ENCODE data around the gene UBE2D4. TPM values are rescaled to one million over a fixed set of nuclear protein-coding genes. Genes with fewer than 3 reads are reported as not detected.
"Not testable (repeated sequence)": the region's sequence is repeated elsewhere in the genome, so short reads cannot be mapped to it uniquely, and the experiment has no call there.

Gene UBE2D4
- total RNA-seq, 6 experiments from 2014 or later = 13.6 to 25.1 (median 17.8) TPM

DNA sequence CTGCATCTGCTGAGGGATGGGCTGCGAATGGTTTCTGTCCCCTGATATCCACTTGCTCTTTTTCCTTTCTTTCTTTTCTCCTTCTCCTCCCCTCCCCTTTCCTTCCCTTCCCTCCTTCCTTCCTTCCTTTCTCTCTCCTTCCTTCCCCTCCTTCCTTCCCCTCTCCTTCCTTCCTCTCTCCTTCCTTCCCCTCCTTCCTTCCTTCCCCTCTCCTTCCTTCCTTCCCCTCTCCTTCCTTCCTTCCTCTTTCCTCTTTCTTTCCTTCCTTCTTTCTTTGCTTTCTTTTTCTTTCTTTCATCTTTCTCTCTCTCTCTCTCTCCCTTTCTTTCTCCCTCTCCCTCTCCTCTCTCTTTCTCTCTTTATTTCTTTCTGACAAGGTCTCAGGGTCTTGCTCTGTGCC lies 51.3 kb downstream of the UBE2D4 start:
- Histone ChIP-seq H3K27me3 (no peaks in the 10 kb centered on the region), H3K27ac (no peak overlapping the region), H3K36me3 (no peaks in the 10 kb centered on the region), H3K4me3 (no peak overlapping the region), H3K9me3 (no peaks in the 10 kb centered on the region), H3K4me1 (no peaks in the 10 kb centered on the region)
- TF ChIP-seq POLR2A (IDR thresholded peaks at IDR 0.05) = no peak
- TF ChIP-seq, protein P1, sequence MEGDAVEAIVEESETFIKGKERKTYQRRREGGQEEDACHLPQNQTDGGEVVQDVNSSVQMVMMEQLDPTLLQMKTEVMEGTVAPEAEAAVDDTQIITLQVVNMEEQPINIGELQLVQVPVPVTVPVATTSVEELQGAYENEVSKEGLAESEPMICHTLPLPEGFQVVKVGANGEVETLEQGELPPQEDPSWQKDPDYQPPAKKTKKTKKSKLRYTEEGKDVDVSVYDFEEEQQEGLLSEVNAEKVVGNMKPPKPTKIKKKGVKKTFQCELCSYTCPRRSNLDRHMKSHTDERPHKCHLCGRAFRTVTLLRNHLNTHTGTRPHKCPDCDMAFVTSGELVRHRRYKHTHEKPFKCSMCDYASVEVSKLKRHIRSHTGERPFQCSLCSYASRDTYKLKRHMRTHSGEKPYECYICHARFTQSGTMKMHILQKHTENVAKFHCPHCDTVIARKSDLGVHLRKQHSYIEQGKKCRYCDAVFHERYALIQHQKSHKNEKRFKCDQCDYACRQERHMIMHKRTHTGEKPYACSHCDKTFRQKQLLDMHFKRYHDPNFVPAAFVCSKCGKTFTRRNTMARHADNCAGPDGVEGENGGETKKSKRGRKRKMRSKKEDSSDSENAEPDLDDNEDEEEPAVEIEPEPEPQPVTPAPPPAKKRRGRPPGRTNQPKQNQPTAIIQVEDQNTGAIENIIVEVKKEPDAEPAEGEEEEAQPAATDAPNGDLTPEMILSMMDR (IDR thresholded peaks at IDR 0.05) = no peak
- intact Hi-C loops (cut with DNase I) = no loop called here
- ATAC-seq (no peak), DNase-seq (no peak)
- WGBS (ENCODE audit: insufficient coverage, low coverage, low lambda C conversion rate, missing lambda C conversion rate) = no CpG with 5 or more reads among the region's 1 CpG

DNA sequence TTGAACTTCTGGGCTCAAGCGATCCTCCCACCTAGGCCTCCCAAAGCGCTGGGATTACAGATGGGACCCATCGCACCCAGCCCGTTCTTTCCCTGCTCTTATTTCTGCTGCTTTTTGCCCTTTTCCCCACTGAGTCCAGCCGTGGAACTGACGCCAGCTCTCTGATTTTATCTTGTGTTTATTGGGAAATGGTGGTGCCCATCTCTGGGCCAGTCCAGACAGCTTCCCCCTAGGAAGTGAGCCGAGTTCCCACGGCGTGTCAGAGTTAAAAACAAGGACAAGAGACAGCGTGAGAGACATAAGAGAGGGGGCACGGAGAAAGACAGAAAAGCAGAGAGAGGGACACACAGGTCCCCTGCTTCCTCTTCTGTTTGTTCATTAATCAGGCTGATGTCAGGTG lies 51.9 kb downstream of the UBE2D4 start:
- H3K9me3 ChIP-seq; ATAC-seq; H3K27me3 ChIP-seq; H3K36me3 ChIP-seq; H3K4me3 ChIP-seq; H3K4me1 ChIP-seq; DNase-seq; intact Hi-C loops (cut with DNase I); H3K27ac ChIP-seq: not testable (repeated sequence)
- 83% methylated on average over 4 of the region's 11 CpGs for WGBS (ENCODE audit: insufficient coverage, low coverage, low lambda C conversion rate, missing lambda C conversion rate)

DNA sequence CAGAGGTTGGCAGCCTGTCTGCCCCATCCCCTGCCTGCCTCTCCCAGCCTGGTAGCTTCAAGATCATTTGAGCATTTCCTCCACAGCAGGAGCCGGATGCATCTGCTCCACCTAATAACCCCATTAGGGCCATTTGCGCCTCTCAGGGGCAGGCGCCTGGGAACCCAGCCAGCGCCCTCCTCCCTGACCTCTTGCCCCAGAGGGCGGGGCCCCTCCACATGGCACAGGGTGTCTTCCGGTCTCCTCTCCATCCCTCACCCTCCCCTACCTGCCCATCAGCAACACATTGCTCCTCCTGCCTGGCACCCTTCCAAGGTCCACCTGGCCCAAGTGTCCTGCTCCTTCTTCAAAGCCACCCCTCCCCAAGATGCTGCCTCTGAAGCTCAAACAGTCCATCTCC lies 56.6 kb downstream of the UBE2D4 start:
- peak; percentile 47 to 88 (median 63) for ATAC-seq
- H3K27me3 ChIP-seq; H3K36me3 ChIP-seq; H3K27ac ChIP-seq; H3K4me1 ChIP-seq; intact Hi-C loops (cut with DNase I); H3K9me3 ChIP-seq; H3K4me3 ChIP-seq: not testable (repeated sequence)
- WGBS (ENCODE audit: insufficient coverage, low coverage, low lambda C conversion rate, missing lambda C conversion rate) = no CpG with 5 or more reads among the region's 6 CpGs
- DNase-seq = peak in 1 of 3 donors; percentile 74

DNA sequence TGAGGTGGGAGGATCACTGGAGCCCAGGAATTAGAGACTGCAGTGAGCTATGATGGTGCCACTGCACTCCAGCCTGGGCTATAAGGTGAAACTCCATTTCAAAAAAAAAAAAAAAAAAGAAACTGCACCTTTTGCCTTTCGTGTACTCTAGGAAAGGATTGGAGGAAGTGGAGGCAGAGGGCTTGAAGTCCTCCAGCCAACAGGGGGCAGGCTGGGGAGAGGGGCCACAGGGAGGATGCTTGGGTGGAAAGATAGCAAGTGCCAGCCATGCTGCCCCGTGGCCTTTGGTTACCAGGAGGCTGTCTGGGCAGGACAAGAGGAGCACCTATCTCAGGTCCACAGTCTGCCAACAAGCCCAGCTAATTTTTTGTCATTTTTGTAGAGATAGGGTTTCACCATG lies 57.5 kb downstream of the UBE2D4 start:
- H3K4me1 ChIP-seq; H3K9me3 ChIP-seq; intact Hi-C loops (cut with DNase I); H3K36me3 ChIP-seq; H3K27ac ChIP-seq; ATAC-seq; DNase-seq; H3K27me3 ChIP-seq; H3K4me3 ChIP-seq: not testable (repeated sequence)
- 88% methylated on average over 1 of the region's 2 CpGs for WGBS (ENCODE audit: insufficient coverage, low coverage, low lambda C conversion rate, missing lambda C conversion rate)

DNA sequence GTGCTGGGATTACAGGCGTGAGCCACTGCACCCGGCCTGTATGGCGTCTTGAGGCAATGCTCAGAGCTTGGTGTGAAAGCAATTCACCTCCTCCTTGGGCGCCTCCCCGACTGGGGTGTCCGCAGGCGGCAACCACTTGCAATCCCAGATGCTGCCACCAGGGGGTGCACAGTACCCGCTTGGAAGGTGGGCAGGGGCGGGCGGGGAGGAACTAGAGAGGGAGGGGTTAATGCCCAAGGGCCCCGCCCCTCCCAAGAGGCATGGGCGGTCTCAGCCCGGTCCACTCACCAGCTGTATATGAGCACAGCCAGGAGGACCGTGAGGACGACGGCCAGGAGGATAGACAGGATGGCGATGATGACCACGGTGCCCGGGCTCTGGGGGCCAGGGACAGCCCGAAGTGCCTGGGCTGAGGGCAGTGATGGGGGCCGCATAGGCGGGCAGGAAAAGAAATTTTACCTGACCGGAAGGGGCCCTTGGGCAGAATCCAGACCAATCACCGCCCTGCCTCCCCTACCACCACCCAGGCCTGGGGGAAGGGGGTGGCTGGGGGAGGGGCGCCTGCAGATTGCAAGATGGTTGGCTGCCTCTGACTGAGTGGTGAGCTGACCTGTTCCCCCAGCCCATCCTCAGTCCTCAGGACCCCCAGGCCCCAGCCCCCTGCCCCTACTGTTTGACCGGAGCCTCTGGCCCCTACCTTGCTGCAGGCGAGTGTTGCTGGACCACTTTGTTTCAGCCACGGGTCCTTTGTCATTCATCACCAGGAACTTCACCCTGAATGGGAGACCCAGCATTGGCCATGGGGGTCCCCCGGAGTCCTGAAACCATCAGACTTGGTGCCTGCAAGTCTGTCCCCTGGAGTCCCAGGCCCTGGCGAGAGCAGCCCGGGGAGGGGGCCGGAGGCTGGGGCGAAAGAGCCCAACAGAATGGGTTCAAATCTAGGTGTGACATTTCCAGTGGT lies 59.9 kb downstream of the UBE2D4 start:
- 20% methylated on average over 6 of the region's 33 CpGs for WGBS (ENCODE audit: insufficient coverage, low coverage, low lambda C conversion rate, missing lambda C conversion rate)
- peak; percentile 70 to 81 (median 72) for ATAC-seq
- TF ChIP-seq, protein P1 (IDR thresholded peaks at IDR 0.05) = peak; percentile 30 to 57 (median 51)
- H3K27me3 ChIP-seq; H3K4me3 ChIP-seq; H3K27ac ChIP-seq; H3K4me1 ChIP-seq; H3K9me3 ChIP-seq; H3K36me3 ChIP-seq; intact Hi-C loops (cut with DNase I): not testable (repeated sequence)
- peak; percentile 36 to 65 (median 63) for DNase-seq

DNA sequence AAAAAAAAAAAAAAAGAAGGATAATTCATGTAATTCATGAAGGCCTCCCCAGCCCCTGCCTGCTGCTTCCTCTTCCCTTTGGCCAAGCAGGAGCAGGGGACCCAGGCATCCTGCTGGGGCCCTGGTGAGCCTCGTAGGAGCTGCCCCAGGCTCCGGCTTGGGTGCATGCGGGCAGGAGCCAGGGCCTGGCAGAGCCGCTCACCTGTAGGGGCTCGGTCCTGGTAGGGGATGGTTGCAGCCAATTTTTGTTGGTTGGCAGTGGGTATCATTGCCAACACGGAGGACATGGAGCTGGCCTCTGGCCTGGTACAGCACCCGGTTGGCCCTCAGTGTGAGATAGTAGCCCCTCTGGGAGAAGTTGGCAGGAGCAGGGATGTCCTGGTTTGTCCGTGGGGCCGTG lies 61.2 kb downstream of the UBE2D4 start:
- DNase-seq; intact Hi-C loops (cut with DNase I); H3K36me3 ChIP-seq; H3K4me1 ChIP-seq; H3K27me3 ChIP-seq; H3K9me3 ChIP-seq; H3K4me3 ChIP-seq; ATAC-seq; H3K27ac ChIP-seq: not testable (repeated sequence)
- no CpG with 5 or more reads among the region's 9 CpGs for WGBS (ENCODE audit: insufficient coverage, low coverage, low lambda C conversion rate, missing lambda C conversion rate)

DNA sequence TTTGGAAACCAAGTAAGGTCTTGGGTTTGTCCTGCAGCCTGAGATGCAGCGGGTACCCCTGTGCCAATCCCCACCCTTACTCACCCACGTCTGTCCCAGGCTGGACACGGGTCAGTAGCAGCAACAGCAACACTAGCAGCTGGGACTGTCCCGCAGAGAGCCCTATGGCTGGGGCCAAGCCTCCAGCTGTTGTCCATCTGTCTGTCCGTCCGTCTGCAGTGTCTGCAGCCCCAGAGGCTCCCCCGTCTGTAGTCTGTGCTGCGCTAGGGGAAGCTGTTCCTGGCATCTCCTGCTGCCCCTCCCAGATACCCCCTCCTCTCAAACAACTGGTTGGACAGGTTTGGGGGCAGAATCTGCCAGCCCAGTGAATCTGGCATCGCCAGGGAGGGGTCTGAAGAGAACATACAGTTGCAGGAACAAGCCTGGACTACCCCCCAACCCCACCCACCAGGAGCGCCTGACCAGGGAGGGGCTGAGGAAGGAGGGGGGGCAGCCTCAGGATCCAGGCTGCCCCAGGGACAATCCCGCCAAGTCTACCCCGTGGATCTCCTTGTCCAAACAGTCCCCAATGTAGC lies 63.9 kb downstream of the UBE2D4 start:
- H3K4me1 ChIP-seq; H3K4me3 ChIP-seq; intact Hi-C loops (cut with DNase I); DNase-seq; ATAC-seq; H3K9me3 ChIP-seq; H3K36me3 ChIP-seq; H3K27ac ChIP-seq; H3K27me3 ChIP-seq: not testable (repeated sequence)
- WGBS (ENCODE audit: insufficient coverage, low coverage, low lambda C conversion rate, missing lambda C conversion rate) = 80% methylated on average over 1 of the region's 12 CpGs

DNA sequence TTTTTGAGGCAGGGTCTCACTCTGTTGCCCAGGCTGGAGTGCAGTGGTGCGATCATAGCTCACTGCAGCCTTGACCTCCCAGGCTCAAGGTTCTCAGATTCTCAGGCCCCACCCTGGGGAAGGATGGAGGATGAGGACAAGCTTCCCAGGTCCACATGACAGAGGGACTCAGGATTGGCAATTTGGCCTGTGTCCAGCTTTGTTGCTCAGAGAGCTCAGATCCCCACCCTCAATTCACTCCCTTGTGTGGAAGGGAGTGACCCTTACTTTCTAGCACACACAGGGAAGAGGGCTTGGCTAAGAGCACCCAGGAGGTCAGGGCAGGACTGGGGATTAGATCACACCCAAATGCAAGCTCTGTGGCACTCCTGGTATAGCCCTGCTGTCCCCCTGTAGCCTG lies 64.6 kb downstream of the UBE2D4 start:
- H3K27ac ChIP-seq; H3K27me3 ChIP-seq; H3K36me3 ChIP-seq; DNase-seq; H3K4me3 ChIP-seq; ATAC-seq; H3K4me1 ChIP-seq; H3K9me3 ChIP-seq; intact Hi-C loops (cut with DNase I): not testable (repeated sequence)
- whole genome bisulfite sequencing (ENCODE audit: insufficient coverage, low coverage, low lambda C conversion rate, missing lambda C conversion rate) = 80% methylated on average over 1 of the region's 1 CpG

DNA sequence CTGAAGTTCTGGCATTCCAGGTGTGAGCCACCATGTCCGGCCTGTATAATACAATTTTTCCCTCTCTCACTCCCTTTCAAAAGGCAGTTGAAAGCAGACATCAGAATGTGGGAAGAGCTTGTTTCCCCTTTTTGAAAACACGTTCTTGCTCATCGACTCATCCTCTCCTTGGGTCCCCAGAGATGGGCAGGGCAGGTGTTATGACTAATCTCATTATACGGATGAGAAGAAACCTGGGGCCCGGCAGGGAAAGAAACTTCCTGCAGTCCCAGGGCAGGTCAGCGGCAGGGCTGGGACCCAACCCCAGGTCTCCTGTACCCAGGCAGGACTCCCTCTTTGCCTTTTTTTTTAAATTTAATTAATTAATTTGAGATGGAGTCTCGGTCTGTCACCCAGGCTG lies 66.7 kb downstream of the UBE2D4 start:
- H3K36me3 ChIP-seq; intact Hi-C loops (cut with DNase I); ATAC-seq; H3K27ac ChIP-seq; H3K27me3 ChIP-seq; H3K4me1 ChIP-seq; H3K9me3 ChIP-seq; DNase-seq; H3K4me3 ChIP-seq: not testable (repeated sequence)
- 97% methylated on average over 5 of the region's 7 CpGs for WGBS (ENCODE audit: insufficient coverage, low coverage, low lambda C conversion rate, missing lambda C conversion rate)
